GM19035 (cell line): Measurements from ENCODE around the gene RAB10.
A peak's percentile ranks its signal among the peaks of the same experiment; 100 is the strongest.
"Not testable (repeated sequence)": the region's sequence is repeated elsewhere in the genome, so short reads cannot be mapped to it uniquely, and the experiment has no call there.

Source experiments
- ATAC-seq: cut with Tn5 transposase; IDR thresholded peaks from one replicate; pipeline ENCODE4 v1.9.1; 2021; ENCODE audit not compliant: unreplicated experiment

The RAB10 gene

DNA sequence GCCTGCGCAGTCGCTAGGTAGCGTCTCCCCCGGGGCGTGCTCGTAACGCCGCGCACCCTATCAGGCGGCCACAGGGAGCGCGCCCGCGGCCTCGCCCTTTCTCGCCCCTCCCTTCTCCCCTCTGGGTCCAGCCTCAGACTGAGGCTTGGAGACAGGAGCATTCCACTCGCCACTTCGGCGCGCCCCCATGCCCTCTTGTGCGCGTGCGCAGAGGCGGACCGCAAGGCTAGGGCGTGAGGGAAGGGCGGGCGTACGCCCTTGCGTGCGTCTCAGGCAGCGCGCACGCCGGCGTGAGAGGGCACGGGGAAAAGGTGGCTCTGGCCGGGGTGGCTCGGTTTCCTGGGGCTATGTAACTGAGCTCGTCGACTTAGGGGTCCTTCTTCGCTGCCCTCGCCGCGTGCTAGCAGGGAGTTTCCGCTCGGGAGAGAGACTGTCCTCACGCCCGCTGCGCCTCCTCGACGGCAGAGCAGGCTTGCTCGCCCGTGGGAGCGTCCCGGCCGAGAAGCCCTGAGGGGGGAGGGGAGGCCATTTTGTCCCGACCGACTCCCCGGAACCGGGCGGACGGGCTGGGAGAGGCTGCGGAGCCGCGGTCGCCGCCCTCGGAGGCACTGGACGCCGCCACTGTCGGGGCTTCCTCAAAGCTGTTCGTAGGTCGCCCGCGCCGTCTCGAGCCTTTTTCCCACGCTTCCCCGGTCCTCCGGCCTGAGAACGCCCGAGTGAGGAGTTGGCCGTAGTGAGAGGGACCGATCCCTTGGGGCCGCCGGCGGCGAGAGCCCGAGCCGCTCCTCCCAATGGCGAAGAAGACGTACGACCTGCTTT is at the start of gene RAB10:
RAB10 (plus strand) TSS at position 267 of the 819 bp plus-strand sequence; CDS start at position 792, 525 bp downstream.
- peak; percentile 91 for ATAC-seq

DNA sequence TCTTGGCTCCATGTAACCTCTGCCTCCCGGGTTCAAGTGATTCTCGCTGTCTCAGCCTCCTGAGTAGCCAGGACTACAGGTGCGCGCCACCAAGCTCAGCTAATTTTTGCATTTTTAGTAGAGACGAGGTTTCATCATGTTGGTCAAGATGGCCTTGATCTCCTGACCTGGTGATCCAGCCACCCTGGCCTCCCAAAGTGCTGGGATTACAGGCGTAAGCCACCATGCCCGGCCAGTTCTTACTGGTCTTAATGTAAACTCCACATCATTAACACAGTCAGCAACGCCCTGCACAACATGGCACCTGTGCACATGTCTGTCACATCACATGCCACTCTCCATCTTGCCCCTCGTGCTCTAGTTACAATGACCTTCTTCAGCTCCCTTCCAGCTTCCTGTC is 45.8 kb upstream of the RAB10 start:
- no peak for ATAC-seq

DNA sequence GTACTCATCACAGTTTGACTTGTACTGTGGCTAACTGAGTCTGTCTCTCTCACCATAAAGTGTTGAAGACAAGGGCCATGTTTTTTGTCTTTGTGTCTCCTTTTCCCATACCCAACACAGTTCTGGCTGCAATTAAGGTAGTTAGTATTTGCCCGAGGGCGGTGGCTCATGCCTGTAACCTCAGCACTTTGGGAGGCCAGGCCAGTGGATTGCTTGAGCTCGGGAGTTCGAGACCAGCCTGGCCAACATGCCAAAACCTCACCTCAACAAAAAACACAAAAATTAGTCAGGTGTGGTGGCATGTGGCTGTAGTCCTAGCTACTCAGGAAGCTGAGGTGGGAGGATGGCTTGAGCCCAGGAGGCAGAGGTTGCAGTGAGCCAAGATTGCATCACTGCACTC is 44.7 kb upstream of the RAB10 start:
- no peak for ATAC-seq

DNA sequence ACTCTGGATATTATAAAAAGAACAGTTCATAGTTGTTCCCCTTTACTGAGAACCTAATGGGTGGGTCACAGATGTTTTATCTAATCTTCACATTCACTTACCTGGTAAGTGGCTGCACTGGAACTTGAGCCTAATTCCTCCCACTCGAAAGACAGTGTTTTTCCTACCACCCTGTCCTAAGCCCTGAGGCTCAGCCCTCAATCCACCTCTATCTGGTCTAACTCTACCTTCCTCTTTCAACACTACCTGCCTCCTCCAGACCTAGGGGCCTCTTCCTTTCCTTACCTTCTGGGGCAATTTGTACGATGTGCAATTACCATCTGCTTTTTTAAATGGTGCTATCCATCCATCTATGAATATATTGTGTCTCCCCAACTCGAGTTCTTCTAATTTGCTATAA is 41.9 kb upstream of the RAB10 start:
- ATAC-seq, result no peak

DNA sequence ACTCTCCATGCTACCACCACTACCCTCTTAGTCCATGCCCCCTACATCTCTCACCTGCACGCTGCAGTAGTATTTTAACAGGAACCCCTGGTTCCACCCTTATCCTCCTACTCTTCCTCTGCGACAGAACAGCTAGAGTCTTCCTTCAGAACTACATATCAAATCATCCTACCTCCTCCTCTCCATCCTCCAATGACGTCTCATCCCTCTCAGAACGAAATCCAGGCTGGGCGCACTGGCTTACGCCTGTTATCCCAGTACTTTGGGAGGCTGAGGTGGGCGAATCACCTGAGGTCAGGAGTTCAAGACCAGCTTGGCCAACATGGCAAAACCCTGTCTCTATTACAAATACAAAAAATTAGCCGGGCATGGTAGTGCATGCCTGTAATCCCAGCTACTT is 41.3 kb upstream of the RAB10 start:
- ATAC-seq, result no peak

DNA sequence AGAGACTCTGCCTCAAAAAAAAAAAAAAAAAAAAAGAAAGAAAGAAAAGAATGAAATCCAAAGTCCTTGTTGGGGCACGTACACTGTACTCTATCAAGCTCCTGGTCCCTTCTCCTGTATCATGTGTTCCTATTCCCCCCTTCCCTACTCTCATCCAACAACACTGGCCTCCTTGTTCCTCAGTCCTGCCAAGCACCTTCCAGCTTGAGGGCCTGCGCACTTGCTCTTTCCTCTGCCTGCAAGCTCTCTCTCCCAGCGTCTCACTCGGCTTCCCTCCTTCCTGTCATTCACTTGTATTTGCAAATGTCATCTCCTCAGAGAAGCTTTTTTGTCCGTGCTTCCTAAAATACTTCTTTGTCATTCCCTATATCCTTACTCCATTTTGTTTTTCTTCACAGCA is 40.8 kb upstream of the RAB10 start:
- ATAC-seq, result no peak

DNA sequence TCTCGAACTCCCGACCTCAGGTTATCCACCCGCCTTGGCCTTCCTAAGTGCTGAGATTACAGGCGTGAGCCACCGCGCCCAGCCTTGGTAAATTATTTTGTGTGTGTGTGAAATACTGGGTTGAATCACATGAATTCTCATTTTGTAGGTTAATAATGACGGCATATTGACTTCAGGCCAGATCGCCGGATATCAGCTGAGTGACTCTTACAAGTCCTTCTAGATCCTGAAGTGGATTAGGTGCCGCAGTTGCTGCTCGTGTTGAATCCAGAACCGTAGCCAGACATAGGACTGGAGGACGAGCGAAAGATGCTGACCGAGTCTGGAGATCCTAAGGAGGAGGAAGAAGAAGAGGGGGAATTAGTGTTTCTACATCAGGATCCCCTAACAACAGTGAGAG is 39.4 kb upstream of the RAB10 start:
- no peak for ATAC-seq

DNA sequence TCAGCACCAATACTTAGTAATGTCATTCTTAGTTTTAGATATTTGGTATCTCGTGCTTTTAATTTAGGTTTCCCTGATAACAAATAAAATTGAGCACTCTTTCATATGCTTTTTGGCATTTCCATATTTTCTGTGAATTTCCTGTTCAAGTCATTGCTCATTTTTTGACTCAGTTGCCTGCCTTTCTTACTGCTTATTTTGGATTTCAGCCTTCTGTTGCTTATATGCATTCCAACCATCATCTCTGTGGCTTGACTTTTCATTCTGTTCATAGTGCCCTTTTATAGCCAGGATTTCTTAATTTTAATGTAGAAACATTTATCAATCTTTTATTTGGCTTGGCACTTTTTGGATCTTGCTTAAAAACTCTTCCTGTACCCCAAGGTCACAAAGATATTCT is 37.0 kb upstream of the RAB10 start:
- ATAC-seq, result no peak

DNA sequence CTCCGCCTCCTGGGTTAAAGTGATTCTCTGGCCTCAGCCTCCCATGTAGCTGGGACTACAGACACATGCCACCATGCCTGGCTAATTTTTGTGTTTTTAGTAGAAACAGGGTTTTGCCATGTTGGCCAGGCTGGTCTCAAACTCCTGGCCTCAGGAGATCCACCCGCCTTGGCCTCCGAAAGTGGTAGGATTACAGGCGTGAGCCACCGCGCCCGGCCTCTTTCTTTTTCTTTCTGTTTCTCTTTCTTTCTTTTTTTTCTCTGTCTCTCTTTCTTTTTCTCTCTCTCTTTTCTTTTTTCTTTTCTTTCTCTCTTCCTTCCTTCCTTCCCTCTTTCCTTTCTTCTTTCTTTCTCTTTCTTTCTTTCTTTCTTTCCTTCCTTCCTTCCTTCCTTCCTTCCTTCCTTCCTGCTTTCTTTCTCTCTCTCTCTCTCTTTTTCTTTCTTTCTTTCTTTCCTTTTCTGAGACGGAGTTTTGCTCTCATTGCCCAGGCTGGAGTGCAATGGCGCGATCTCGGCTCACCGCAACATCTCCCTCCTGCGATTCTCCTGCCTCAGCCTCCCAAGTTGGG is 35.0 kb upstream of the RAB10 start:
- not testable (repeated sequence) for ATAC-seq

DNA sequence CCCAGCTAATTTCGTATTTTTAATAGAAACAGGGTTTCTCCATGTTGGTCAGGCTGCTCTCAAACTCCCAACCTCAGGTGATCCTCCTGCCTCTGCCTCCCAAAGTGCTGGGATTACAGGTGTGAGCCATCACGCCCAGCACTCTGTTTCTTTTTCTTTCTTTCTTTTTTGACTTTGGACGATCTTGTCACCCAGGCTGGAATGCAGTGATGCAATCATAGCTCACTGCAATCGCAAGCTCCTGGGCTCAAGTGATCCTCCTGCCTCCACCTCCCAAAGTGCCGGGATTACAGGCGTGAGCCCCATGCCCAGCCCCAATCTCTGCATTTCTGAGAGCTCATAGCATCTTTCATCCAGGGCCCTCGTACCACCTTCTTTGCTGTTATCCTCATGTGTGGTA is 34.5 kb upstream of the RAB10 start:
- not testable (repeated sequence) for ATAC-seq

DNA sequence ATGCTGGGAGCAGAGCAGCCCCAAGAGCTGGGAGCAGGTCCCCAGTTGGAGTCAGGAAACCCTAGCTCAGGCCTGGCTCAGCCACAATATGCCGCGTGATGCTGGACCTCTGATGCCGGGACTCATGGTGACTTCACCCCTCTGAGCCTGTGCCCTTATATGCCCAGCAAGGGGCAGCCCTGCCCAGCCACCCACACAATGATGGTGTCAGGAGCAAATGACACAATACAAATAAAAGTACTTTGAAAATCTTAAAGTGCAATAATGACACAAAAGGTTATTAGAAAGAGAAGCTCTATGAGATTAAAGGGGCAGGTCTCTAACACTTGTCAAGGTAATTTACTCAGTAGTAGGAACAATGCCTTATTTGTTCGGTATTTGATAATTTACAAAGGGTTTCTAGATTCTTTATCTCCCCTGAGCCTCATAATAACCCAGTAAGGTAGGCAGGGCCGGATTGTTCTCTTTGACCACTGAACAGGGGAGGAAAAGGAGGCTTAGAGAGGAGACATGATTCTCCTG is 33.3 kb upstream of the RAB10 start:
- ATAC-seq, result no peak

DNA sequence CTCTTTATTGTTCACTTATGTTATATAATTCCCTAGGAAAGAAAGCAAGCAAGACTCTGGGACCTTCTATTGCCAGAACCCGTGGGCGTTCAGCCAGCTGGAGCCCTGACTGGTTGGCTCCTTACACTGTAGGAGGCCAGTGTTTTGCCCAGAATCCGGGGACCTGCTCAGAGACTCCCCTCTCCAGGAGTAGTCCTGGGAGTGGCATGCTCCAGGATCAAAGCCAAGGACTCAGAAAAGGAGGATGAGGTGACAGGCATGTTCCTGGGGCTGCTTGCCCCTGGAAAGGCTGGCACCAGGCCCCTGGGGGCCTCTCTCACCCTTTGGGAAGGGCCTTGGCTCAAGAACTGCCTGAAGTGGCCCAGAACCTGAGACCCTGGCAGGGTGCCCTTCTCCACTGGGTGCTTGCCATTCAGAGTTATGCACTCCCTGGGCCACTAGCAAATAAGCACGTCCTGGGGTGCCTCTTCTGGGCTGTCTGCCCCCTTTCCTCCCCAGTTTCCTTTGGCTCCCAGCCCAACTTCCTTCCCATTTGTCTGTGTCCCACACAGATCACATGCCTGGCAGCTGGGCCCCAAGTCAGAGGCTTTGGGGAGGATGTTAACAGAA is 32.0 kb upstream of the RAB10 start:
- no peak for ATAC-seq

DNA sequence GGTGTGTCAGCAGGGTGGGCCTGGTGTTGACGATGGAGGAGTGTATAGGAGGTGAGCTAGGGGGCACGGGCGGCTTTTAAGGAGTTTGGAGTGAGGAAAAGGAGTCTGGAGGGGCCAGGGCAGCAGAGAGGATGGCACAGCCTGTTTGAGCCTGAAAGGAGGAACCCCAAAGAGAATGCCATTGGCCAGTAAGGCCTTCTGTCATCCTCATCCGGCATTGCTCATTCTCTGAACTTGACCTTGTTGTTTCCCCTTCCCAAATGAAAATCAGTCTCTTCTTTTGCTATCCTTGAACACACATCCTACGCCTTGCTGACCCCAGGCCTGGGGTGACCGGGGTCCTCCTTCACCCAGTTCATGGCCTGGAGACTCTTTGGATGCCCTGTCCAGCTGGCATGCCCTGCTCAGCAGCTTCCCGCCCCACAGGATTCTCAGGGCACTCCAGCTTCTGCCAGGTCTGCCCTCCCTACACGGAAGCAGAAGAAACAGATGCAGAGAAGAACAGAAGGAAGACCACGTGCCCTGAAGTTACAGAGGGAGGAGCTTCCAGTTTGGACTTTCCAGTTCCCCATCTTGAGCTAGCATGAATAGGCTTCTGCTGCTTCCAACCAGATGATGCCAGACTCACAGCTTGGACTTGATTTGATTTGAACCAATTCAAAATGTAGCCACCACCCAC is 31.1 kb upstream of the RAB10 start:
- no peak for ATAC-seq

DNA sequence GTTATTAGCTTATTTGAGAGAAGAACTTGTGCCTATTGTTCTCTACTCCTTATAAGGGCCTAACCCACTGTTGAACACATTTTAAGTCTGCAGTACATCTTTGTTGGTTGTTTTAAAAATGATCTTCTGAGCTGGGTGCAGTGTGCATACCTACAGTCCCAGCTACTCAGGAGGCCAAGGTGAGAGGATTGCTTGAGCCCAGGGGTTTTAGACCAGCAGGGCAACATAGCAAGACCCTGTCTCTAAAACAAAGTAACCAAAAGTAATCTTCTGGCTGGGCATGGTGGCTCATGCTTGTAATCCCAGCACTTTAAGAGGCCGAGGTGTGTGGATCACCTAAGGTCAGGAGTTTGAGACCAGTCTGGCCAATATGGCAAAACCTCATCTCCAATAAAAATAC is 25.8 kb upstream of the RAB10 start:
- no peak for ATAC-seq

DNA sequence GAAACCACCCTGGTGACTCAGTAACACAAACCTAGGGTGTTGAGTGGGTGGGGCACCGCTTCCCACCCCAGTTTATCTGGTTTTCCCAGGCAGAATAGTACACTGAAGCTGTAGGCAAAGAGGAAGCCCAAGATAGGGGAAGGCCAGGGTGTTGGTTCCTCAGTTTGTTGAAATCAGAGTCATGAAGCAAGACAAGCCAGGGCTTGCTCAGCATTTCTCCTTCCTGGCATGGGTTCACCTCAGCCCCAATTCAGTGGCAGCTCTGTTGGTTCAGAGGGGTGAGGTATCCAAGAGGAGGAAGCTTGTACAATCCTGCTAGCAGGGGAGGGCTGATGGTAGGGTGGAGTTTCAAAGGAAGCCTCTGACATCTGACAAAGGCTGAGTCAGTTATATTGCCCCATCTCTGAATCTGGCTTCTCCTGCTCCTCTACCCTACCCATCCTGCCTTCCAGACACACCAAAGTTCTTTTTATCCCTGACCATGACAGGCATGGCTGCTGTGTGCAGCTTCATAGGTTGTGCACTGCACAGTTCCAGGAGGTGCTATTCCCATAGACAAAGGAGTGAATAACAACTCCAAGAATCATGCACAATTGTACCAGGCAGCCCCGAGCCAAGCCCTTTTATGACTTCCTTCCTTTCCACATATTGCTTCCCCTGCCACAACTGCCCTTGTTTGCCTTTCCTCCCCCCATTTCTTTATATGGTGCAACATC is 24.9 kb upstream of the RAB10 start:
- ATAC-seq, result no peak

DNA sequence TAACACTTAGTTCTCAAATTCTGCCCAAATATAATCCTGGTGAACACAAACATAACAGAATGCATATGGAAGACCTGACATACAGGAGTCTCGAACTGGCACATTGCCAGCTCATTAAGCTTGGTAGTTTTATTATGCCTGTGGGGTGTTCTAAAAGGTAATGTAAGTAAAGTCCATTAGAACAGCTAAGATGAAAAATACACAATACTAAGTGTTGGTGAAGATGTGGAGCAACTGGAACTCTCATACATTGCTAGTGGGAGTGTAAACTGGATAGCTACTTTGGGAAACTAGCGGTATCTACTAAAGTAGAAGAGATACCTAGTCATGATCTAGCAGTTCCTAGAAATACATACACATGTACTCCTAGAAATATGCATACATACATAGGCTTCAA is 24.3 kb upstream of the RAB10 start:
- ATAC-seq, result no peak

DNA sequence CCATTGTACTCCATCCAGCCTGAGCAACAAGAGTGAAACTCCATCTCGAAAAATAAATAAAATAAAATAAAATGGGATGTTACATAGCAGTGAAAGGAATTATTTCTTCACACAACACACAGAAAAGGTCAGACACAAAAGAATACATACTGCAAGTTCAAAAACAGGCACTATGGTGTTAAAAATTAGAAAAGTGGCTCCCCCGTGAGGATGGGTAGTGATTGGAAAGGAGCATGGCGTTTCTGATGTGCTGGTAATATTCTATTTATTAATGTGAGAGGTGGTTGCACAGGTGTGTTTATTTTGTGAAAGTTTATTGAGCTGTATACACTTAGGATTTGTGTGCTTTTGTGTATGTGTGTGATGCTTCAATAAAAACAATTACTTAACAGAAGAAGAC is 22.9 kb upstream of the RAB10 start:
- ATAC-seq, result no peak

DNA sequence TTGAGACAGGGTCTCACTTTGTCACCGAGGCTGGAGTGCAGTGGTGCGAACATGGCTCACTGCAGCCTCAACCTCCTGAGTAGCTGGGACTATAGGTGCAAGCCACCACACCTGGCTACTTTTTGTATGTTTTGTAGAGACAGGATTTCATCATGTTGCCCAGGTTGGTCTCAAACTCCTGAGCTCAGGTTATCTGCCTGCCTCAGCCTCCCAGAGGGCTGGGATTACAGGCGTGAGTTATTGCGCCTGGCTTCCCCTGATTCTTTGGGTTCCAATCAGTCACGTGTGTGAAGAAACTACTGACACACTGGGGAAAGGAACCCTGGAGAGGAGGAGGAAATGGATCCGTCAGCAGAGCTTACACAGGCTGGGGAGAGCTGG is 22.3 kb upstream of the RAB10 start:
- ATAC-seq, result no peak

DNA sequence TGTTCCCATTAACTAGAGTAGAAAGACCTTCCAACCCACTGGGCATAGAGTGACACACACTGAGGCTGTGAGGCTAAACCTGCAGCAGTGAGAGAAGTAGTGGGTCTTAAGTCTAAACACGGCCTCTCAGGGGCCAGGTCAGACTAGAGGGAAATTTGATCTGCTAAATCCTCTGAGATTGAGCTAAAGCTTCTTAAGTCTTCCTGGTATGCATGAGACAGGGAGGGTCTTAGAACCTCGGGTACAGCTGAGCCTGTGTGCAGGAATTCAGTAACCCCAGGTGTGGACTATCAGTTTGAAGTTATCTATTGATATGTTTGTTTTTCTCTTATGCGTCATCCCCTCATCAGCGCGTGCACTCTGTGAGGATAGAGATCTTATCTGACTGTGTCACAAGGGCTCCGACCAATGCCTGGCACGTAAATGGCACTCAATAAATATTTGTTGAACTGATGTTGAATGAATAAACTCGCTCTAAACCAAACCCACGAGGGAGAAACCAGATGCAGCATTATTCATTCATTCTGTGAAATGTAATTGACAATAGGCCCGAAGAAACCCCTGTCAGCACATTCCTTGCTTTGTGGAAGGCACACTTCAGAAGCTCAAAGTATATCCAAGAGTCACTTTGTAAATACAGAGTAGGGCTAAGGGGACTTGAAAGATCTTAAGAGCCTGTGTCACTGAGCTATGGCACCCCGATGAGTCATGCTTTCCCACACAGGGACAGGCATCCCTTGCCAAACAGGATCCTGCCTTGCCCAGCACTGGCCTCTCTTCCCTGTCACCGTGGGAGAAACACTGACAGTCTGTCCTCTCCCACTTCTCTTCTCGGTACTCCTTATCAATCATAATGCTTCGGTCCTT is 21.7 kb upstream of the RAB10 start:
- no peak for ATAC-seq

DNA sequence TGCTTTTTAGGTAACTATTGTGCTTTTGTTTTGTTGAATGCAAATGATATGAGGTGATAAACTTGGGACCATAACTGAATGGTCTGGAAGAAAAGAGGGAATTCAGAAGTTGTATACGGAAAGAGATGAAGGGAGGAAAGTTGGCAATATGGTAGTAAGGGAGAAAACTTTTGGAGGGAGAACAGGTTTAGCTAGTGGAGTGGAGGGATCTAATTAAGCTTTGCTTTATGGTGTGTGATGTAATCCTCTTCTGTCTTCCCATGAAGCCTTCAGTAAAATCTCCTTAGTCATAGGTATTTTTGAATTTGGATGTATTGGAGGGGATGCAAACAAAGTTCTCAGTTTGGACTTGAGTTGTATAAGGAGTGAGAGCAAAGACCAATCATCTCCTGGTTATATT is 20.2 kb upstream of the RAB10 start:
- ATAC-seq, result no peak
